GM19467 (cell line): ENCODE results near the gene GPN2.

Experiments used
- ATAC-seq: cut with Tn5 transposase; IDR thresholded peaks from one replicate; pipeline ENCODE4 v1.9.1; 2021; ENCODE audit warnings: mild to moderate bottlenecking, moderate library complexity; ENCODE audit not compliant: unreplicated experiment

Gene GPN2

DNA sequence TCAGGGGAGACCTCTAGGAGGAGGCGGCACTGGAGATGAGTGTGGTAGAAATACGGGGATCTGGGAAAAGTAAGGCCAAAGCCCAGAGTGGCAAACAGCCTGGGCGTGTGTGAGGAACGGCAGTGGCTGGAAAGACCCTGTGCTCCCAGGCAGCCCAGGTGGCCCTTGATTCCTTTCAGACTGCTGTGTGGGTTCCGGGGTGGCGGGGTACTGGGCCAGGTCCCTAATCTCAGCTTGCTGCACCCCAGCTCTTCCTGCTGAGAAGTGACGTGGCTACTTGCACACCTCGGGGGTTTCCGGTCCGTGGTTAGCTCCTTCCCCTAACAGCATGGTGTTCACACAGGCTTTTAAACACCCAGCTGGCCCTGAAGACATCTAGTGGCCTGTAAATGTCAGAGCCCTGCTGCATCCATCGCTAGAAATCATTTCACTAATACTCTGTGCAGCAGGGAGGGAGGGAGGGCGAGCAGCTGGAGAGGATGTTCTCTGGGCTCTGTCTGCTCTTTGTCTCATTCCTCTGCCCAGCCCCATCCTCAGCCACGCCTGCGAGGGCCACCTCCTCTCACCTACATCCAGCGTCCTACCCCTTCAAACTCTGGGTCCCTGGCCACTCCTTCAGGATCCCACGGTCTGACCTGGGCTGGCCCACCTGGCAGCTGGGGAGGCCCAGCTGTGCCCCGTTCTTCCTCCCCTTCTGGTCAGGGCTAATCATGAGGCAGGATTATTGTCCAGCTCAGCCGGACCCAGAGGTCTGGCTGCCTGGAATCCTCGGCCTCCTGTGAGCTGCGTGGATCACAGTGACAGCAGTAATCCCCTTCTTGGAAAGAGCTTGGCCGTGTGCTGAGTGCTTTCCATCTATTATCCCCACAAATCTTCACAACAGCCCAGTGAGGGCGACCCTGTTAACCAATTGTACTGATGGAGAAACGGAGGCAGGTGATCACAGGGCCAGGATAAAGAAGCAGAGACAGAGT is 56.4 kb downstream of the GPN2 start:
- ATAC-seq: peak; percentile 78

DNA sequence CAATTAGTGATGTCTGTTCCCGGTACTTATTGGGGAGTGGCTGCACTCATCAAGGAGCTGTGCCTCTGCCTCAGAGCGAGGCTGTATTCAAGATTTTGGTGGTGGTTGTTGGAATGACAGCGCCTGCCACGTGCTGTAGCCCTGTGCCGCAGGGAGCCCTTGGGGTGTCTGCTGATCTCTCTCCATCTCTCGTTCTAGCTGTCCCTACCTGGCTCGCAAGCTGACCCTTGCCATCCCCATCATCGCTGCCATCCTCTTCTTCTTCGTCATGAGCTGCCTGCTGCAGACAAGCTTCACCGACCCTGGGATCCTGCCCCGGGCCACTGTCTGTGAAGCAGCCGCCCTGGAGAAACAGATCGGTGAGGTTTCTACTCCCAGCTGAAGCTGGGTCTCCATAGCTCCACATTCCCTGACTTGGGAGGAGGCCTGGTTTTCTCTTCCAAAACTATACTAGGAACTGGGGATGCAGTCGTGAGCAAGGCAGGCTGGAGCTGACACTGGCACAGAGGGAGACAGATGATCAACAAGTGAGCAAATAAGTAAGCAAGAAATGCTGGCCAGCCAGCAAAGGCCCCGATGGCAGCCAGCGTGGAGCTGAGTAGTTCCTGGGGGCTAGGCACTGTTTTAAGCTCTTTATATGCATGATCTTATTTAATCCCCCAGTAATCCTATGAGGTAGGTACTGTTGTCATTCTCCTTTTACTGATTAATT is 57.7 kb downstream of the GPN2 start:
- ATAC-seq: no peak

DNA sequence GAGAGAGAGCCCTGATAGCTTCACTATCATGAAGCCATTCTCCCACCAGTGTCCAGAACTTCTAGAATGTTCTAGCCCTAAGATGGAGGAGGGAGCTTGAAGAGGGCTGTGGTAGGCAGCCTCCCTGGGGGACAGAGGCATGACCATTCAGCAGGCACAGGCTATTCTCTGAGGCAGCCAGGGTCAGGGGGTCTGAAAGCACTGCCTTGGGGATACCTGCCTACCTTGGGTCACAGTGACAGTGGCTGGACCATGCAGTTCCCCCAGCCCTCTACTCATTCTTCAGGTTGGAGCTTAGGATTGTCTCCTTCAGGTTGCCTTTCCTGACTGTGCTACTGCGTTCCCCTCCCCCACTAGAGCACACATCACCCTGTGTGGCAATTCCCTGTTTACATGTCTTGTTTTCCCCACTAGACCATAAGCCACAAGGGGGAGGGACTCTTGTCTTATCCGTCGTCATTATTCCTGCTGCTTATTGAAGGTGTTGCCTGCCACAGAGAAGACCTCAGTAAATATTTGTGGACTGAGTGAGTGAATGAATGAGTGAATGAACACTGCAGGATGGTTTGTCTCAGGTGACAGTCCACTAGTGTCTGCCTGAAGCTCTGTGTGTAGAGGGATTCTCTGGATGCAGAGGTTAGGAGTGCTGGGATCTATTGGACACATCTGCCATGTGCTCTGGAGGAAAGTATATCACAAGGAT is 58.4 kb downstream of the GPN2 start:
- ATAC-seq: no peak

DNA sequence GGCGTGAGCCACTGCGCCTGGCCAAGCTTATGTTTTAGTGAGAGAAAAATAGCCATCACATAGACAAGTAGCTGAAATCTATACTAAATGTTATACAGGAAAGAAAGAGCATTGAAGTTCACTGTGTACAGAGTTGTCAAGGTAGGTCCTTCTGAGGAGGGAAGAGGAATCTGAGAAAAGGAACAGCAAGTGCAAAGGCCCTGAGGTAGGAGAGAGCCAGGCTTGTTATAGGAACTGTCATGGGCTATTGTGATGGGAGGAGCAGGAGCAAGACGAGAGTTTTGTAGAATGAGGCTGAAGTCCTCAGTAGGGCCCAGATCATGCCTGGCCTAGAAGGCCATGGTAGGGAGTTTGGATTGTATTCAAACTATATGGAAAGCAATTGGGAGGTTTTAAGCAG is 59.0 kb downstream of the GPN2 start:
- no peak for ATAC-seq

DNA sequence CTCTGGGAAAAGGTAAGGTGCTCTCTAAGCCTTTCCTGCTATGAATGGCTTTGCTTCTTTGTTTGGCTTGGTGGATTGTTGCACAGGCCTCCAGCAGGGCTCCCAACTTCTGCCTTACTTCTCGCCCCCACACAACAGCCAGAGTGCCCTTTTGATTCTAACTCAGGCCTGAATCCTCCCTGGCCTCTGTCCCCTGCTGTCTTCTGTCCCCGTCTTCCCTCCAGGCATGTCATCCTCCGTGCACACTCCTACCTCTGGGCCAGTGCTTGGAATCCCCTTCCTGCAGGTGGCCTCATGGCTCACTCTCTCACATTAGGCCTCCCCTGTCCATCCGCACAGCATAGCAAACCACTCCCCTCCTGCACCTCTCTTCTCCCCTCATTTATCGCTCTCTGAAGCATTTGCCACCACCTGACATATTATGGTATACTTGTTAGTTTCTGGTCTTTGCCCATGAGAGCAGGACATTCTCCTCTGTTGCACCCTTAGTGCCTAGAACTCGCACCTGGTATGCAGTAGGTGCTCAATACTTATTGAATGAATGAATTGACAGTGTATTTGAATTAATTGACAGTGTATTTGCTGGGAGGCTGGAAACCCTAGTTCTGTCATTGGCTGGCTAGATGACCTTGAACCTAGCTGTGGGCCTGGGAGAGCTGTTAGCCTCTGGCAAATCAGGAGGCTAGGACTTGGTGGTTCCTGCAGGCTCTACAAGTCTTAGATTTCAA is 60.7 kb downstream of the GPN2 start:
- ATAC-seq: no peak

DNA sequence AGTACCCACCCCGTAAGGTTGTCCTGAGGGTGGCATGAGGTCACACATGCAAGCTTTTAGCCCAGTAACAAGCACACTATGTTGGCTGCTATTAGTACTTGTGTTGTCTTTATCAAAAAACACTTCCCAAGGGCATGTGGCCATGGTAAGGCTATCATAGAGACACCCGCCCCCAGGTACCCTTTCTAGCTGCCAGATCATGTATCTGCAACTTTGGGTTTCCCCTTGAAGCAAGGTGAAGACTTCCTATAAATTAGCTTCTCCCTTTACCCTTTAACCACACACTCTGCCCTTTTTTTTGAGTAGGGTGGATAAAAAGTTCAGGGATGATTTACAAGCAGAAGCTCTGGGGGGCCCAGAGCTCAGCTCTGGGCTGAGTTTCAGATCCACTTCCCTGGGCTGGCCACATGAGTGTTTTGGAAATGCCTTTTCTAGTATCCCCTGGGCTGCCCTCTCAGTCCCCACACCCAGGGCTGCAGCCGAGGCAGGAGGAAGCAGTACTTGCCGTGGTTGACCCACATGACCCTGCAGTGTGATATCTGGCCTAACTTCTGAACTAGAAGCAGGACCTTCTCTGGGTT is 61.6 kb downstream of the GPN2 start:
- no peak for ATAC-seq

DNA sequence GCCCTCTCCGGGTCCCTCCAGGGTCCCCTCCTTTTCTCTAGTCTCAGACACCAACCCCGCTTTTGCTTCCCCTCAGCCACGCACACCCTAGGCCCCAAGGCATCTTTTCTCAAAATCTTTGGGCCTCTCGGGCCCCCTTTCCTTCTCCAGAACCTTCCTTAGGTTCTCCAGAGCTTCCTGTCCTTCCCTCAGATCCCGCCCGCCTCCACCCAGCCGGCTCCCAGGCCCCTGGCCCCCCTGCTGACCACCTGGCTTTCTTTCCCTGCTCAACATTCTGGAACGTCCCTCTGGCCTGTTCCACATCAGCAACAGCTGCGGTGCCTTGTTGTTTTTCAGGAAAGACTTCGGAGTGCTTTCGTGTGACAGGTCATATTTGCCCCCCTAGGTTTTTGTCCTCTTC is 62.4 kb downstream of the GPN2 start:
- no peak for ATAC-seq

DNA sequence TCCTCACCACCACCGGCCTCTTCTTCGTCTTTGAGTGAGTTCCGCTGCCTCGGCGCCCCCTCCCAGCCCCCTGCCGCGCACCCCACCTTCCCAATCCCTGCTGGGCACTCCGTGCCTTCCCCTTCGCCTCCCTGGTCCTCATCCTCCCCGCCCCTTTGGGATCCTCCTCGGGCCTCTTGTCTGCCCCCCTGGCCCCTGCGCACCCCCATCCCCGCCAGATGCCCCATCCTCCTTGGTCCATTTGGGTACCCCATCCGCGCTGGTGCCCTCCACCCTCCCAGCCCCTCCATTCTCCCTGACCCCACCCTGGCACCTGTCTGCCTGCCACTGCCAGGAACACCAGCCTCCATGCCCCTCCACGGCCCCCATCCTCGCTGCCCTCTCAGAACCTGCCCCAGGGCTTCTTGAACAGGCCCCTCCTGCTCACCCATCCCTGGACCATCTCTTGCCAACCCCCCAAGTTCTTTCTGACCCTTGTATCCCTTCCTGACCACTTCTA is 62.9 kb downstream of the GPN2 start:
- no peak for ATAC-seq

DNA sequence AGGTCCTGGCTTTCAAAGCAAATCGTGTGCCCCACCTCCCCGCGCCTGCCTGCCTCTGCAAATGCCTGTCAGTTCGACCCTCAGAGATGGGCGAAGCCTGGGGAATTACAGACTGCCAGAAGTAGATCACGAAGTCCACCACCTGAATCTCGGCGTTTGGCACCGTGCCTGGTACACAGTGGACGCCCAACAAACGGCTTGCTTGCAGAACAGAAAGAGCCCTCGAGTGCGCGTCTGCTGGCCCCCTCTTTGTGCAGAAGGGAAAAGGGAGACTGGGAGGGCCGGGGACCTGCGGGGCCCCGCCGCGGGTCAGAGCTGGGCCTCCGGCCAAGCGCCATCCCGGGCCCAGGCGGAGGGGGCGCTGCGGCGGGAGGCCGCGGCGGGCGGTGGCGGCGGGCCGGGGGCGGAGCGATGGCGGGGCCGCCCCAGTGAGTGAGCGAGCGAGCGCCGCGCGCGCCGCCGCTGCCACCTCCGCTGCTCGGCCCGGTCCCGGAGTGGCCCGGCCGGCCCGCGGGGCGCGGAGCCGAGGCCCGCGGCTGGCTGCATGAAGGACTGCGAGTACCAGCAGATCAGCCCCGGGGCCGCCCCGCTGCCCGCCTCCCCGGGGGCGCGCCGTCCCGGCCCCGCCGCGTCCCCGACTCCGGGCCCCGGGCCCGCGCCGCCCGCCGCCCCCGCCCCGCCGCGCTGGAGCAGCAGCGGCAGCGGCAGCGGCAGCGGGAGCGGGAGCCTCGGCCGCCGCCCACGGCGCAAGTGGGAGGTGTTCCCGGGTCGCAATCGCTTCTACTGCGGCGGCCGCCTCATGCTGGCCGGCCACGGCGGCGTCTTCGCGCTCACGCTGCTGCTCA is 63.6 kb downstream of the GPN2 start, which contains the start of gene ZDHHC18:
TSS of gene ZDHHC18 (plus strand) at position 428 of the 845 bp plus-strand sequence. CDS start at position 545, 117 bp downstream.
- ATAC-seq: peak; percentile 70
